Gastrocnemius medialis (tissue), 4 donors: ENCODE results near the gene PEAK3. TPM values are rescaled to one million over a fixed set of nuclear protein-coding genes. Genes with fewer than 3 reads are reported as not detected.

Source experiments
- ATAC-seq, 2 donors: fragments of 150-250 bp; one replicate each; pipeline ENCODE4 v1.9.1; 2016
- DNase-seq, 2 donors: peaks; one replicate each; pipeline ENCODE4 v3.0.0-alpha.2; 2019
- H3K27ac ChIP-seq, 4 donors: fragments of 200-600 bp; sonication (generic); 1 replicate in 1 of 4; 2 replicates in 3 of 4; pipeline ENCODE4 v1.5.1; 2016 to 2018; ENCODE audit warnings: mild to moderate bottlenecking in 2 of 4, moderate library complexity in 1 of 4
- H3K27me3 ChIP-seq, 3 donors: fragments of 200-600 bp; sonication (generic) in 2 of 3; 1 replicate in 1 of 3; 2 replicates in 2 of 3; pipeline versions ENCODE4 v1.5.1 to v1.6.0; 2016 to 2019; ENCODE audit warnings: mild to moderate bottlenecking in 1 of 3, moderate library complexity in 1 of 3
- H3K36me3 ChIP-seq, 2 donors: fragments of 200-600 bp; sonication (generic) in 1 of 2; one replicate each; pipeline ENCODE4 v1.5.1; 2017 to 2018
- H3K4me1 ChIP-seq, 2 donors: fragments of 200-600 bp; sonication (generic) in 1 of 2; one replicate each; pipeline ENCODE4 v1.5.1; 2016 to 2017; ENCODE audit warnings: mild to moderate bottlenecking in 2 of 2
- H3K4me3 ChIP-seq, 4 donors: fragments of 200-600 bp; sonication (generic) in 3 of 4; 1 replicate in 1 of 4; 2 replicates in 3 of 4; pipeline ENCODE4 v1.5.1; 2016 to 2019; ENCODE audit warnings: mild to moderate bottlenecking in 2 of 4
- H3K9me3 ChIP-seq, 3 donors: fragments of 200-600 bp; sonication (generic) in 2 of 3; 1 replicate in 1 of 3; 2 replicates in 2 of 3; pipeline ENCODE4 v1.5.1; 2016 to 2019
- POLR2A ChIP-seq, 2 donors: fragments of 450-650 bp; IDR thresholded peaks; one replicate each; pipeline ENCODE4 v1.6.1; 2017; ENCODE audit warnings: antibody characterized with exemption in 2 of 2, mild to moderate bottlenecking in 2 of 2, moderate library complexity in 2 of 2
- in situ Hi-C, 4 donors: fragments of 200-750 bp; cut with MboI; loops; one replicate each; pipeline versions ENCODE4 v1.15.0 to v1.8.0; 2017; ENCODE audit warnings: low sequenced_read_pairs in 4 of 4
- intact Hi-C: fragments of 100-400 bp; cut with DNase I; formaldehyde crosslinking; loops from one replicate; pipeline ENCODE4 v1.15.1; 2023; ENCODE audit warnings: low total_unique reads
- total RNA-seq, 4 donors: library from RNA; depleted of rRNA; stranded (reverse); fragments of >200 nt; gene quantifications; one replicate each; pipeline versions ENCODE4 v1.1.0 to v1.2.3, GENCODE V29; 2016
- TF ChIP-seq, protein P1 (sequence below), 5 experiments: fragments of 450-650 bp in 3 of 5; fragments of 200-600 bp in 2 of 5; sonication (generic) in 2 of 5; IDR thresholded peaks in 4 of 5; conservative IDR thresholded peaks in 1 of 5; 1 replicate in 4 of 5; 2 replicates in 1 of 5; pipeline ENCODE4 v1.5.1; 2016 to 2019; ENCODE audit warnings: antibody characterized with exemption in 5 of 5, mild to moderate bottlenecking in 3 of 5, moderate library complexity in 3 of 5

PEAK3 gene, protein sequence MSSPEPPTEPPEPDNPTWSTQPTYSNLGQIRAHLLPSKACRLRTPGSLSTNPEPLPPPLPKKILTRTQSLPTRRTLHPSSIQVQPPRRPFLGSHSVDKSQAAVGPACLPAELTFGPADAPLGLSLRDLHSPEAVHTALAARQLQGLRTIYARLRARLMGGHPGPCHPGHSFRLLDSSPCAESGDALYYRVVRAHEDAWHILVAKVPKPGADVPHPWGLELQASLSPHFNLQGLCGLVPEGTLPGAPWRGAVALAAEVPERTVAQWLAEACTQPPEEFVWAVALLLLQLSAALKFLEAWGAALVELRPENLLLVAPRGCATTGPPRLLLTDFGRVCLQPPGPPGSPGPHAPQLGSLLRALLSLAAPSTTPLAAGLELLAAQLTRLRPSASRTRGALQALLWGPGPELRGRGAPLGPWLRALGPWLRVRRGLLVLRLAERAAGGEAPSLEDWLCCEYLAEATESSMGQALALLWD
- under 1 TPM in 1 of 4 donors, not detected in 3; 0.11 TPM for total RNA-seq

DNA sequence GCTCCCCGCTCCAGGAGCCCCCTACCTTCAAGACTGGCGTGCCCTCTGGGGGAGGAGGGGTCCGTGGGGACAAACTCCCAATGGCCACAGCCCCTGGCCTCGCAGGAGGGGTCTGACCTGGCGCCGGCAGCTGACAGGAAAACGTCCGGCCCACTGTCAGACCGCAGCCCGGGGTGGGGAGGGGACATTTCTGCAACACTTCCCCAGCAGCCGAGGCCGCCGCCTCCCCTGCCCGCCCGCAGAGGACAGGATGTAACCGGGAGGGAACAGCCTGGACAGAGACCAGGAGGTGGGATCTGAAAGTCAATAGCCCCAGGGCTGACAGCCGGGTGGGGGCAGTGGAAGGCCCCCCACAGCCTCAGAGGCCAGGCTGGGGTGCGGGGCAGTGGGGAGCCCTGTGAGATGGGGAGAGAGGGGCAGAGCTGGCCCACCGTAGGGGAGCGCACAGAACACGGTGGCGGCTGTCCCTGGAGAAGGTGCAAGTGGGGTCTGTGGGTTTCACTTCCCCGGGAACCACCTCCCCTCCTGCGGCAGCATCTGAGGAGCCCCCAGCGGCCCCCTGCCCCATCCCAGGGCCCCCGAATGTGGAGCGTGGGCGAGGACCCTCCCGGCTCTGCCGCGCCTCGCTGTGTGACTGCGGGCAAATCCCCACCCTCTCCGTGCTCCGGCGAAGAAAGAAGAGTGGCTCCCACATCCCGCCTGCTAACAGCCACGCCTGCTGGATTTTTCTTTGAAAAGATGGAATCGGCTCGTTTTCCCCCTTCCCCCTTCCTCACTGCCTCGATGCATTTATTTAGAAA, at the start of gene PEAK3:
PEAK3 (minus strand) TSS at position 114 of the 800 bp plus-strand sequence. CDS start 1,244 bp downstream, outside the sequence.
- intact Hi-C loops (no loop called here), in situ Hi-C loops (loop anchor here (25.0 kb wide), 1 partner anchor 105 kb away; no protein-coding TSS in a partner anchor)
- H3K36me3 ChIP-seq = no peaks in the 10 kb centered on the region
- TF ChIP-seq POLR2A (IDR thresholded peaks at IDR 0.05) = no peak
- TF ChIP-seq, protein P1, sequence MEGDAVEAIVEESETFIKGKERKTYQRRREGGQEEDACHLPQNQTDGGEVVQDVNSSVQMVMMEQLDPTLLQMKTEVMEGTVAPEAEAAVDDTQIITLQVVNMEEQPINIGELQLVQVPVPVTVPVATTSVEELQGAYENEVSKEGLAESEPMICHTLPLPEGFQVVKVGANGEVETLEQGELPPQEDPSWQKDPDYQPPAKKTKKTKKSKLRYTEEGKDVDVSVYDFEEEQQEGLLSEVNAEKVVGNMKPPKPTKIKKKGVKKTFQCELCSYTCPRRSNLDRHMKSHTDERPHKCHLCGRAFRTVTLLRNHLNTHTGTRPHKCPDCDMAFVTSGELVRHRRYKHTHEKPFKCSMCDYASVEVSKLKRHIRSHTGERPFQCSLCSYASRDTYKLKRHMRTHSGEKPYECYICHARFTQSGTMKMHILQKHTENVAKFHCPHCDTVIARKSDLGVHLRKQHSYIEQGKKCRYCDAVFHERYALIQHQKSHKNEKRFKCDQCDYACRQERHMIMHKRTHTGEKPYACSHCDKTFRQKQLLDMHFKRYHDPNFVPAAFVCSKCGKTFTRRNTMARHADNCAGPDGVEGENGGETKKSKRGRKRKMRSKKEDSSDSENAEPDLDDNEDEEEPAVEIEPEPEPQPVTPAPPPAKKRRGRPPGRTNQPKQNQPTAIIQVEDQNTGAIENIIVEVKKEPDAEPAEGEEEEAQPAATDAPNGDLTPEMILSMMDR (IDR thresholded peaks at IDR 0.05 in 4 of 5, conservative IDR thresholded peaks at IDR 0.05 in 1 of 5) = no peak
- ATAC-seq = peak; percentile 46 to 54
- peak; percentile 48 to 58 for DNase-seq
- peak within 1 kb of the TSS in 1 of 4 donors; percentile 42 for H3K27ac ChIP-seq
- peaks cover 0 to 6% (median 3%) of the 10 kb centered on the region in 3 donors for H3K27me3 ChIP-seq
- no peaks in the 10 kb centered on the region for H3K9me3 ChIP-seq
- peak within 1 kb of the TSS in 3 of 4 donors; percentile 30 to 43 (median 41) for H3K4me3 ChIP-seq
- peaks cover 0 to 12% of the 10 kb centered on the region in 2 donors for H3K4me1 ChIP-seq

DNA sequence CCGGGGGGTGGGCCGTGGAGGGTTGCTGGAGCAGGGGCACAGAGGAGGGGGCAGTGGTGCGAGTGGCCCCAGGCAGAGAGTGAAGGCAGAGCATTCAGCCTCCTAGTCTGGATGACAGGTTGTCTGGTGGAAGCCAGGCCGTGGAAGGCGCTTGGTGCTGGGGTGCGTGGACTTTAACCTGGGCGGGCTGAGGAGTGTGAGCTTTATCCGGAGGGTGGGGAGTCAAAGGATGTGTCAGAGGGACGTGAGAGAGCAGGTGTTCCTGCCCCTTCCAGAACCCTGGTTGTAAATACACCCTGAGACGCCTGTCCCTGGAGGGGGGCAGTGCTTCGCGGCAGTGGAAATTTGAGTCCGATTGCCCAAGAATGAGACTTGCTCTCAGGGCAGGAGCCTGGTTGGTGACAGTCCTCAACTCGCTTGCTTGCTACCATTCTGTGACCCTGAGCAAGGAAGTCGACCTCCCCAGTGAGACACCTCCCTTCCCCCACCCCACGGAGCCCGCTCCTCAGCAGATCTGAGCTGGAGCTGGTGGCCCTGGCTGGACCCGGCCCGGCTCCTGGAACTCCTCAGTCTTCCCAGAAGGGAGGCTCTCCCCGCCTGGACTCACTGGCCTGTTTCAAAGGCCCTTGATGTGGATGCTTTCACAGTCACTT, 48.8 kb upstream of the PEAK3 start:
- Histone ChIP-seq H3K36me3 (no peaks in the 10 kb centered on the region), H3K9me3 (no peaks in the 10 kb centered on the region), H3K4me1 (peaks cover 58 to 60% of the 10 kb centered on the region in 2 donors), H3K4me3 (peak overlapping the region; percentile 8 to 84 (median 22)), H3K27me3 (no peaks in the 10 kb centered on the region), H3K27ac (peak overlapping the region; percentile 81 to 96 (median 91))
- TF ChIP-seq, protein P1 (IDR thresholded peaks at IDR 0.05 in 4 of 5, conservative IDR thresholded peaks at IDR 0.05 in 1 of 5) = no peak
- peak; percentile 69 to 77 for TF ChIP-seq POLR2A (IDR thresholded peaks at IDR 0.05)
- intact Hi-C loops = loop anchor here (5.0 kb wide), 1 partner anchor 117 kb away; no protein-coding TSS in a partner anchor
- in situ Hi-C loops = no loop called here
- ATAC-seq (peak; percentile 87 to 88), DNase-seq (peak; percentile 84 to 95)

DNA sequence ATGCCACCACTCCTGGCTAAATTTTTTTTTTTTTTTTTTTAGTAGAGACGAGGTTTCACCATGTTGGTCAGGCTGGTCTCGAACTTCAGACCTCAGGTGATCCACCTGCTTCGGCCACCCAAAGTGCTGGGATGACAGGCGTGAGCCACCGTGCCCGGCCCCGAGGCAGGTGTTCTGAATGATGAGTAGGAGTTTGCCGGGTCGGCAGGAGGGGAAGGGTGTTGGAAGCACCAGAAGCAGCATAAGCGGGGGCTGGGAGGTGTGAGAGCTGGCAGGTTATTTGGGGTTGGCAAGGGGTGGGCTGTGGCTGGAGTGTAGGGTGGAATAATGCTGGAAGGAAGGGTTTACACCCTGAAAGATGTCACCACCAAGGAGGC, 48.3 kb upstream of the PEAK3 start:
- no peaks in the 10 kb centered on the region for H3K9me3 ChIP-seq

More for the DNA sequence above, 48.3 kb upstream of the PEAK3 start:
- ATAC-seq = no peak
- in situ Hi-C loops (no loop called here), intact Hi-C loops (loop anchor here (5.0 kb wide), 1 partner anchor 117 kb away; no protein-coding TSS in a partner anchor)
- TF ChIP-seq, protein P1 (IDR thresholded peaks at IDR 0.05 in 4 of 5, conservative IDR thresholded peaks at IDR 0.05 in 1 of 5) = no peak
- no peak for TF ChIP-seq POLR2A (IDR thresholded peaks at IDR 0.05)
- Histone ChIP-seq H3K36me3 (no peaks in the 10 kb centered on the region), H3K4me3 (peak overlapping the region in 2 of 4 donors; percentile 32 to 84), H3K4me1 (peaks cover 58 to 60% of the 10 kb centered on the region in 2 donors), H3K27me3 (no peaks in the 10 kb centered on the region), H3K27ac (peak overlapping the region; percentile 81 to 96 (median 91))
- DNase-seq = no peak
